HG03196 (cell line): Measurements from ENCODE around the gene UBE2E2.
A peak's percentile ranks its signal among the peaks of the same experiment; 100 is the strongest.

ENCODE experiments used
- ATAC-seq: cut with Tn5 transposase; IDR thresholded peaks from one replicate; pipeline ENCODE4 v1.9.1; 2021; ENCODE audit not compliant: unreplicated experiment

The UBE2E2 gene

GRCh38 chr3:23468203-23468602, 265.1 kb downstream of the UBE2E2 start:
- ATAC-seq = no peak

GRCh38 chr3:23474580-23475357, 271.6 kb downstream of the UBE2E2 start:
- ATAC-seq = no peak

GRCh38 chr3:23475446-23475845, 272.3 kb downstream of the UBE2E2 start:
- no peak for ATAC-seq

GRCh38 chr3:23479026-23479425, 275.9 kb downstream of the UBE2E2 start:
- no peak for ATAC-seq

- ATAC-seq = no peak
Measured at GRCh38 chr3:23479615-23480328, 276.6 kb downstream of the UBE2E2 start.

GRCh38 chr3:23480329-23480714, 277.2 kb downstream of the UBE2E2 start:
- no peak for ATAC-seq

- no peak for ATAC-seq
Measured at GRCh38 chr3:23481011-23481615, 278.0 kb downstream of the UBE2E2 start.

GRCh38 chr3:23481616-23482278, 278.6 kb downstream of the UBE2E2 start:
- ATAC-seq = no peak

- no peak for ATAC-seq
Measured at GRCh38 chr3:23484386-23484785, 281.3 kb downstream of the UBE2E2 start.

- no peak for ATAC-seq
Measured at GRCh38 chr3:23485922-23486321, 282.8 kb downstream of the UBE2E2 start.

- no peak for ATAC-seq
Measured at GRCh38 chr3:23487015-23487414, 283.9 kb downstream of the UBE2E2 start.

- ATAC-seq = no peak
Measured at GRCh38 chr3:23488618-23489017, 285.5 kb downstream of the UBE2E2 start.

GRCh38 chr3:23489300-23490158, 286.4 kb downstream of the UBE2E2 start:
- ATAC-seq = no peak

GRCh38 chr3:23490459-23490858, 287.3 kb downstream of the UBE2E2 start:
- no peak for ATAC-seq

- ATAC-seq = no peak
Measured at GRCh38 chr3:23492057-23492456, 288.9 kb downstream of the UBE2E2 start.

- no peak for ATAC-seq
Measured at GRCh38 chr3:23493889-23494288, 290.8 kb downstream of the UBE2E2 start.

GRCh38 chr3:23494967-23495366, 291.8 kb downstream of the UBE2E2 start:
- ATAC-seq = no peak

GRCh38 chr3:23495507-23495906, 292.4 kb downstream of the UBE2E2 start:
- ATAC-seq = no peak

GRCh38 chr3:23496165-23496564, 293.0 kb downstream of the UBE2E2 start:
- ATAC-seq = peak; percentile 63

- ATAC-seq = no peak
Measured at GRCh38 chr3:23497156-23497555, 294.0 kb downstream of the UBE2E2 start.
